ENCODE results near the gene CCT5. TPM values are rescaled to one million over a fixed set of nuclear protein-coding genes. Genes with fewer than 3 reads are reported as not detected.
"Not testable (repeated sequence)": the region's sequence is repeated elsewhere in the genome, so short reads cannot be mapped to it uniquely, and the experiment has no call there.

The CCT5 gene
- total RNA-seq, 1 donor from 2014 or later, result 66.1 TPM

- H3K9me3 ChIP-seq, result no peaks in the 10 kb centered on the region
- peak; percentile 16 to 89 for DNase-seq (ENCODE audit: low spot score in 2 of 2)
- no peak overlapping the region for H3K27ac ChIP-seq
- TF ChIP-seq CTCF (IDR thresholded peaks at IDR 0.05), result peak; percentile 81 to 95 (median 94)
- intact Hi-C loops (cut with DNase I), result loop anchor here (1.0 to 5.0 kb wide), 5 partner anchors 23 to 345 kb away; partner anchors contain the start of genes CMBL and ROPN1L
- H3K4me3 ChIP-seq, result no peak overlapping the region
- H3K4me1 ChIP-seq, result peaks cover 0 to 4% of the 10 kb centered on the region in 2 donors
- no peaks in the 10 kb centered on the region for H3K27me3 ChIP-seq
- peaks cover 3 to 17% of the 10 kb centered on the region in 2 donors for H3K36me3 ChIP-seq
Measured at GRCh38 chr5:10283927-10284635, 34.0 kb downstream of the CCT5 start.

- not testable (repeated sequence) for H3K4me3 ChIP-seq; H3K9me3 ChIP-seq; DNase-seq (ENCODE audit: low spot score in 2 of 2); H3K27ac ChIP-seq; H3K27me3 ChIP-seq
- peaks cover 3 to 12% of the 10 kb centered on the region in 2 donors for H3K36me3 ChIP-seq
- H3K4me1 ChIP-seq, result peaks cover 0 to 12% of the 10 kb centered on the region in 2 donors
- intact Hi-C loops (cut with DNase I), result loop anchor here (2.0 to 5.0 kb wide), 2 partner anchors 67 to 343 kb away; partner anchors contain the start of gene MARCHF6
Measured at GRCh38 chr5:10285362-10285761, 35.3 kb downstream of the CCT5 start.

GRCh38 chr5:10286162-10286861 lies 36.2 kb downstream of the CCT5 start:
- intact Hi-C loops (cut with DNase I), result loop anchor here (5.0 kb wide), 1 partner anchor 66 kb away; the partner anchor contains the start of gene MARCHF6
- no peak for DNase-seq (ENCODE audit: low spot score in 2 of 2)
- H3K27me3 ChIP-seq, result no peaks in the 10 kb centered on the region
- no peak for TF ChIP-seq CTCF (IDR thresholded peaks at IDR 0.05)
- H3K36me3 ChIP-seq, result peaks cover 3 to 12% of the 10 kb centered on the region in 2 donors
- no peak overlapping the region for H3K4me3 ChIP-seq
- H3K4me1 ChIP-seq, result peaks cover 0 to 12% of the 10 kb centered on the region in 2 donors
- H3K9me3 ChIP-seq, result no peaks in the 10 kb centered on the region
- H3K27ac ChIP-seq, result no peak overlapping the region

- Histone ChIP-seq H3K4me3 (no peak overlapping the region), H3K36me3 (peaks cover 3 to 12% of the 10 kb centered on the region in 2 donors), H3K27ac (no peak overlapping the region), H3K4me1 (peaks cover 0 to 12% of the 10 kb centered on the region in 2 donors), H3K27me3 (no peaks in the 10 kb centered on the region), H3K9me3 (no peaks in the 10 kb centered on the region)
- intact Hi-C loops (cut with DNase I), result loop anchor here (5.0 kb wide), 1 partner anchor 65 kb away; the partner anchor contains the start of gene MARCHF6
- no peak for DNase-seq (ENCODE audit: low spot score in 2 of 2)
- no peak for TF ChIP-seq CTCF (IDR thresholded peaks at IDR 0.05)
Measured at GRCh38 chr5:10286862-10287227, 36.8 kb downstream of the CCT5 start.

GRCh38 chr5:10288592-10289219 lies 38.6 kb downstream of the CCT5 start:
- Histone ChIP-seq H3K9me3 (no peaks in the 10 kb centered on the region), H3K4me3 (no peak overlapping the region), H3K27ac (peak overlapping the region; percentile 26 to 68), H3K27me3 (no peaks in the 10 kb centered on the region), H3K36me3 (peaks cover 3 to 15% of the 10 kb centered on the region in 2 donors), H3K4me1 (peaks cover 0 to 12% of the 10 kb centered on the region in 2 donors)
- intact Hi-C loops (cut with DNase I), result loop anchor here (5.0 kb wide), 1 partner anchor 64 kb away; the partner anchor contains the start of gene MARCHF6
- no peak for TF ChIP-seq CTCF (IDR thresholded peaks at IDR 0.05)
- DNase-seq (ENCODE audit: low spot score in 2 of 2), result no peak

Measured in ascending aorta (tissue), 2 donors.